Activated CD4-positive, alpha-beta T cell treated with anti-CD3 and anti-CD28 coated beads, Interleukin-2, amount 50 U/mL, for 24 hours (primary cell): ENCODE data around the gene HSCB.
"Not testable (repeated sequence)": the region's sequence is repeated elsewhere in the genome, so short reads cannot be mapped to it uniquely, and the experiment has no call there.

Experiments used
- DNase-seq, 2 donors: peaks; one replicate each; pipeline ENCODE4 v3.0.0-alpha.2; 2020; ENCODE audit warnings: low read depth in 1 of 2, low spot score in 1 of 2

HSCB gene

GRCh38 chr22:28791124-28791523 lies 49.3 kb downstream of the HSCB start:
- no peak for DNase-seq

- no peak for DNase-seq
Measured at GRCh38 chr22:28791841-28792490, 50.1 kb downstream of the HSCB start.

GRCh38 chr22:28792491-28793383 lies 50.9 kb downstream of the HSCB start:
- no peak for DNase-seq

GRCh38 chr22:28793976-28794584 lies 52.2 kb downstream of the HSCB start:
- no peak for DNase-seq

- DNase-seq: no peak
Measured at GRCh38 chr22:28795071-28795693, 53.3 kb downstream of the HSCB start.

GRCh38 chr22:28795932-28796856 lies 54.4 kb downstream of the HSCB start:
- no peak for DNase-seq

GRCh38 chr22:28798810-28799605 lies 57.2 kb downstream of the HSCB start:
- DNase-seq: peak in 1 of 2 donors; percentile 21

- DNase-seq: no peak
Measured at GRCh38 chr22:28799606-28800307, 57.9 kb downstream of the HSCB start.

GRCh38 chr22:28800308-28801041 lies 58.6 kb downstream of the HSCB start, which contains the start of gene XBP1:
TSS of gene XBP1 (minus strand) at chr22:28800569.
- peak; percentile 76 to 78 for DNase-seq

- DNase-seq: no peak
Measured at GRCh38 chr22:28801845-28802594, 60.2 kb downstream of the HSCB start.

GRCh38 chr22:28802595-28803123 lies 60.8 kb downstream of the HSCB start:
- DNase-seq: no peak

- DNase-seq: not testable (repeated sequence)
Measured at GRCh38 chr22:28805426-28805825, 63.6 kb downstream of the HSCB start.
